AG09319 (cell line): ENCODE data around the gene DMRTA2.

Source experiments
- DNase-seq: peaks from one replicate; pipeline ENCODE4 v3.0.0-alpha.2; 2010; ENCODE audit warnings: low read depth; ENCODE audit errors: extremely low read depth
- CTCF ChIP-seq: IDR thresholded peaks from 2 replicates; pipeline ENCODE4 v1.5.1; 2011; ENCODE audit warnings: low read depth, mild to moderate bottlenecking, inconsistent platforms, low read length, moderate library complexity

The DMRTA2 gene

DNA sequence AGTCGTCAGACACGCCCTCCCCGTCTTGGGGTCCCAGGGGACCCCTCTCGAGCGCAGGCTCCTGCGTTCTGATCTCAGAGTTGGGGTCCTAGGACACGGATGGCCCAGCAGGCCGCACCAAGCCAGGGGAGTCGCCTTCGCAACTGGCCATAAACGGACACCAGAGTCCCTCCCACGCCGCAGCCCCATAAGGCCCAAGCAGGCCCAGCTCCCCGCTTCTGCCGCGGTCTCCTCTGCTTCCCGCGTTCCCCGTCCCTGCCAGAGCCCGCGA is 633 bp downstream of the DMRTA2 start:
- DNase-seq, result no peak

GRCh38 chr1:50421768-50422674 is 1.2 kb downstream of the DMRTA2 start:
- DNase-seq, result no peak
- no peak for TF ChIP-seq CTCF

More for the DNA sequence above, 633 bp downstream of the DMRTA2 start:
- no peak for TF ChIP-seq CTCF

DNA sequence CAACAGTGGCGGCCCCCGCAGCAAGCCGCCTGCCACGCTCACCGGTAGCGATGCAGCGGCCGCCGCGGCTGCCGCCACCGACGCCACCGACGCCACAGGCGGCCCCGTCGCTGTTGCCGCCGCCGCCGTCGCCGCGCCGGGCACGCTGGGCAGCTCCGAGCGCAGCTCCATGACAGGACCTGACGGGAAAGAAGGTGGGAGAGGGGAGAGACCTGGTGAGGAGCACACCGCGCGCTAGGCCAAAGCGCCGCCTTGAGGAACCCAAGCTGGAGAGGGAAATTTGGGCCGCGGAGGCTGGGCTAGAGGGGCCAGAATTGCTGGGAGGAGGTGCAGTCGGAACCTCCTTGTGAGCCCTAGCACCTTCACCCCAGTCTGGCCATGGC is 1.9 kb downstream of the DMRTA2 start:
- DNase-seq, result no peak
- no peak for TF ChIP-seq CTCF

GRCh38 chr1:50420689-50421365 is 2.4 kb downstream of the DMRTA2 start:
- DNase-seq, result no peak
- no peak for TF ChIP-seq CTCF

- DNase-seq, result no peak
- TF ChIP-seq CTCF, result no peak
Measured at GRCh38 chr1:50419907-50420677, 3.2 kb downstream of the DMRTA2 start.

- no peak for DNase-seq
- TF ChIP-seq CTCF, result no peak
Measured at GRCh38 chr1:50419192-50419906, 3.9 kb downstream of the DMRTA2 start.
